NCI-H1092 (cell line): ENCODE results near the gene ATF6.
A peak's percentile ranks its signal among the peaks of the same experiment; 100 is the strongest.
"Not testable (repeated sequence)": the region's sequence is repeated elsewhere in the genome, so short reads cannot be mapped to it uniquely, and the experiment has no call there.

Source experiments
- DNase-seq: peaks from one replicate; lab custom pipeline; 2025; lab: John Stamatoyannopoulos, UW

Gene ATF6

DNA sequence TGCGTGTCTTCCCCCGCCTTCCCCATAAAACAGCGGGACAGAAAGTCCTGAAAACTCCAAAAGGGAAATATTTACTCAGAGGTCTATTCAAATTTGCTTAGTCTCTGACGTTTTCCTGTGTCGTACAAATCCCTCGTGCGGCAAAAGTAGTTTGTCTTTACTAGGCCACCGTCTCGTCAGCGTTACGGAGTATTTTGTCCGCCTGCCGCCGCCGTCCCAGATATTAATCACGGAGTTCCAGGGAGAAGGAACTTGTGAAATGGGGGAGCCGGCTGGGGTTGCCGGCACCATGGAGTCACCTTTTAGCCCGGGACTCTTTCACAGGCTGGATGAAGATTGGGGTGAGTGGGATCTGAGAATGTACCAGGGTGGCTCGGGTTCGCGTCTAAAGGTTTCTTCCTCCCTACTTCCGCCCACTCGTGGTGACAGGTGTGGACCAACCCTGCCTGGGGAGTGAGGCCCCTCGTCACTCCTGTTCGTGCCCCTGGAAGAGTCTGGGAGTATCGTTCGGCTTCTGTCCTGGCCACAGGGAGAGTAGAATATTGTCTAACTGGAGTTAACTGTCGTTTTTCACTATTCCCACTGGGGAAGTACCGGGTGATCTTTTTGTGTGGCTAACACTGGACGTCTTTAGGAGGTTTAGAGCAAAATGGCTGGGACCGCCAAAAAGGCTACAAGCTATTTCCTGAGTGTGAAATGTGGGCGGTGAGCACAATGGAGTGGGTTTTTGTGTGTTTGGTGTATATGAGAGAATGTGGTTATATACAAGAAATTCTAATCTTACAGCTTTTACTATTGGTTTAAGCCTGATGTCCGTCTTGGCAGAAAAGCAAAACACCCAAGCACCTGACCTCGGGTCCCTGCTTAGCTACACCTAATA is at the start of gene ATF6:
Gene ATF6, plus strand, starts transcription at position 219 of the 880 bp plus-strand sequence. Its CDS starts 41 bp downstream, at position 260.
- DNase-seq = peak; percentile 79

DNA sequence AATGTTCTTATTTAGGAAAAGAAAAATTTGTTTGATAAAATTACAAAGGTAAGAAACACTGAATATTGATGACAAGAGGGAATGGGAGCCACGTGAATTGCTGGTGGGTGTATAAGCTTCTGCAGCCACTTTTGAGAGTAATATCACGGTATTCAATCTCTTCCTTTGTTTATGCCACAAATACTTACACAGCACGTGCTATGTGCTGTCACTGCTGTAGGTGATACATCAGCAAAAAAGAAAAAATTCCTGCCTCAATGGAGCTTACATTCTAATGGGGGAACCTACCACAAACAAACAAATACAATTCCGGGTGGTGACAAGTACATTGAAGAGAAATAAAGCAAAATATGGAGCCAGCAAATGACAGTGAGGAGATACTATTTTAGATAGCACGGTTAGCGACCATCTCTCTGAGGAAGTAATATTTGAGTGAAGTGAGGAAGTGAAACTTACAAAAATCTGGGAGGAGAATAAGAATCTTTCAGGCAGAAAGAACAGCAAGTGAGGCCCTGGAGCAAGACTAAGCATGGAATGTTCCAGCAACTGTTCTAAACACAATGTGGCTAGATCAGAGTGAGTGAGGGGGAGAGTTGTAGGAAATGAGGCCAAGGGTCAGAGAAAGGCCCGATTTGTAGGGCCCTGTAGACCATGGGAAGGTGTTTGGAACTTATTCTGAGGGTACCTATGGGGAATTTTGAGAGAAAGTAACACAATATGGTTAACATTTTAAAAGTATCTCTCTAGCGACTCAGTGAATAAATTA is 47.4 kb upstream of the ATF6 start:
- DNase-seq = no peak

- no peak for DNase-seq
Observed at GRCh38 chr1:161719325-161719611, 46.9 kb upstream of the ATF6 start.

DNA sequence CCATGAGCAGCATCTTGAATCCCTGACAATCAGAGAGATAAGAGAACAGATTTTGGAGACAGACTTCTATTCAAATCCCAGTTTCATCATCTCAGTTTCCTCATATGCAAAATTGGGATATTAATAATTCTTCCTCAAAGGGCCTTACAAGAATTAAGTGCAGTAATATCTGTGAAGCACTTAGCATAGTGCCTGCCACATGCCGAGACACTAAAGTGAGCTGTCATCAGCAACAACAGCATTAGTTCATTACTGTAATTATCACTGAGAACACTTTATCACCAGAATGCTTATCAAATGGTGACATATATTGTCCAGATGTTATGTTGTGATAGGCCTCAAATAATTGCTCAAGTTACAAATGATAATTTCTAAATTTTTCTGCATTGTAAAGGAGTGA is 45.7 kb upstream of the ATF6 start:
- no peak for DNase-seq

- no peak for DNase-seq
Observed at GRCh38 chr1:161720956-161721737, 45.0 kb upstream of the ATF6 start, which contains the start of gene FCRLB. TSS of gene FCRLB (plus strand) at chr1:161721544. CDS start at chr1:161722673, 1,129 bp downstream.

- no peak for DNase-seq
Observed at GRCh38 chr1:161721738-161722343, 44.3 kb upstream of the ATF6 start.

- no peak for DNase-seq
Observed at GRCh38 chr1:161722406-161722805, 43.7 kb upstream of the ATF6 start.

GRCh38 chr1:161723459-161724141 is 42.5 kb upstream of the ATF6 start:
- DNase-seq = no peak

DNA sequence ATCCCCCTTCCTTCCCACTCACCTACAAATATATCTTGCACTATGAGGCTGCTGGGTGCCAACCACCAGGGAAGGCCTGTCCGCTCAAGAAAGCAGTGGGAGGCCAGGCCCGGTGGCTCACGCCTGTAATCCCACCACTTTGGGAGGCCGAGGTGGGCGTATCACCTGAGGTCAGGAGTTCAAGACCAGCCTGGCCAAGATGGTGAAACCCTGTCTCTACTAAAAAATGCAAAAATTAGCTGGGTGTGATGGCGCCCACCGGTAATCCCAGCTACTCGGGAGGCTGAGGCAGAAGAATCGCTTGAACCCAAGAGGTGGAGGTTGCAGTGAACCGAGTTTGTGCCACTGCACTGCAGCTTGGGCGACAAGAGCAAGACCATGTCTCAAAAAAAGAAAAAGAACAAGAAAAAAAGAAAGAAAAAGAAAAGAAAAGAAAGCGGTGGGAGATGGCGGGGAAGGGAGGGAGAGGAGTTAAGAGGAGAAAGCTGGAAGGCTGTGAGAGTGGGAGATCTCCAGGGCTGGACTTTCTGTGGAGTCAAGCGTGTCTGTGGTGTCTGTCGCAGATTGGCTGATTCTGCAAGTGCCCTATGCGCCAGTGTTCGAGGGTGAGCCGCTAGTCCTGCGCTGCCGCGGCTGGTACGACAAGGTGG is 40.7 kb upstream of the ATF6 start:
- not testable (repeated sequence) for DNase-seq

GRCh38 chr1:161725908-161726472 is 40.1 kb upstream of the ATF6 start:
- no peak for DNase-seq

- peak; percentile 20 for DNase-seq
Observed at GRCh38 chr1:161726473-161727255, 39.5 kb upstream of the ATF6 start.

GRCh38 chr1:161727256-161727924 is 38.7 kb upstream of the ATF6 start:
- no peak for DNase-seq

- no peak for DNase-seq
Observed at GRCh38 chr1:161728376-161729226, 37.5 kb upstream of the ATF6 start.

DNA sequence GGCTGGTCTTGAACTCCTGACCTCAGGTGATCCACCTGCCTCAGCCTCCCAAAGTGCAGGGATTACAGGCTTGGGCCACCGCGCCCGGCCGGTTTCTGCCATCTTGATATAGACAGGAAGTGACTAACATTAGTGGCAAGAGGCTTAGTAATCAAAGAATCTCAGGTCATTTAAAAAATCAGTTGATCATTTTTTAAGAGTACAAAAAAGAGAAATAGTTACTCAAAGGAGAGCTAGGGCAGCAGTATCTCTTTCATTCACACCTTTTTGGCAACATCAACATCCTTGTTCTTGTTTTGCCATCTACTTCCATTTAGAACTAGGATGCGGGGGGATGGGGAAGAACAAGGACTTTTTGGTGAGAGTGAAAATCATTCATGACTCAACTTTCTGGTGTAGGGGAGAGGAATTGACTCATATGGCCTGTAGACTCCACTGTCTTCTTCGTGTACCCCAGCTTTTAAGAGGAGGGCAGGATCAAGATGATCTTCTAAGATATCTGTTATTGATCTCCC is 36.0 kb upstream of the ATF6 start:
- DNase-seq = no peak

DNA sequence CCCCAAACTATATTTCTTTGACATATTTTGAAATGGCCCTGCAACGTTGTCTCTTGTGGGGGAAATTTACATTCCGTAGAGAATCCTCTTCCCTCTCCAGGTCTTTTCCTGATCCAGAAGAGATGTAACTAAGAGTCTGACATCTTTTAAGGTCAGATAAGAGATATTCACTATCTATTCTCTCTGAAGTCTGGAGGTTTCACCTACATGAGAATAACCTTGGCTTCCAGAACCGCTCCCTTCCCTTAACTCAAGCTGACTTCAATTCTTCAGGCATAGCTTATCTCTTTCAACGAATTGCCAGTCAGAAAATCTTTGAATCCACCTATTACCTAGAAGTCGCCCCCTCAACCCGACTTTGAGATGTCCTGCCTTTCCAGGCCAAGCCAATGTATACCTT is 34.9 kb upstream of the ATF6 start:
- DNase-seq = no peak

GRCh38 chr1:161731981-161732718 is 34.0 kb upstream of the ATF6 start:
- DNase-seq = no peak

- no peak for DNase-seq
Observed at GRCh38 chr1:161733526-161733925, 32.6 kb upstream of the ATF6 start.
